Measurements from ENCODE around the gene ETV4. TPM values are rescaled to one million over a fixed set of nuclear protein-coding genes. Genes with fewer than 3 reads are reported as not detected.

ETV4 gene
- total and polyA plus RNA-seq, 2 of the 13 experiments (the other 11 are each of a cell fraction or from before 2014, with no cell fraction given), result 128 to 330 TPM

GRCh38 chr17:43545383-43545632 lies 832 bp downstream of the ETV4 start (continued):
- TF ChIP-seq ZNF318 (CRISPR knock-in tag; IDR thresholded peaks at IDR 0.05) (no peak), THAP11 (CRISPR knock-in tag; IDR thresholded peaks at IDR 0.05) (no peak), ZNF138 (CRISPR knock-in tag; IDR thresholded peaks at IDR 0.05; ENCODE audit: low read depth) (0 out of 2 replicates have a peak, but pooled peaks have one; percentile 2), MXD1 (CRISPR knock-in tag; IDR thresholded peaks at IDR 0.05) (0 out of 2 replicates have a peak, but pooled peaks have one; percentile 42), ZIK1 (CRISPR knock-in tag; IDR thresholded peaks at IDR 0.05; ENCODE audit: borderline replicate concordance, low read depth) (no peak), TFDP2 (CRISPR knock-in tag; IDR thresholded peaks at IDR 0.05) (peak; percentile 72; the same call in 1 of the 2 replicates), ZNF580 (CRISPR knock-in tag; IDR thresholded peaks at IDR 0.05; ENCODE audit: borderline replicate concordance, low read depth) (no peak; the same call in 1 of the 2 replicates), ZFP37 (CRISPR knock-in tag; IDR thresholded peaks at IDR 0.05; ENCODE audit: borderline replicate concordance) (no peak), ZNF17 (CRISPR knock-in tag; IDR thresholded peaks at IDR 0.05) (no peak), SIN3A (IDR thresholded peaks at IDR 0.05; ENCODE audit: borderline replicate concordance, low read depth, low read length) (0 out of 2 replicates have a peak, but pooled peaks have one; percentile 64), IKZF4 (CRISPR knock-in tag; IDR thresholded peaks at IDR 0.05; ENCODE audit: borderline replicate concordance, low read depth, not compliant biosample characterization) (no peak), ZNF276 (CRISPR knock-in tag; IDR thresholded peaks at IDR 0.05; ENCODE audit: low read depth) (no peak), HIVEP1 (CRISPR knock-in tag; IDR thresholded peaks at IDR 0.05) (no peak), MYNN (CRISPR knock-in tag; IDR thresholded peaks at IDR 0.05; ENCODE audit: low read depth) (no peak), BCL6 (CRISPR knock-in tag; IDR thresholded peaks at IDR 0.05) (peak; percentile 85; the same call in 1 of the 2 replicates)
